ENCODE measurements around the gene KCNC1. TPM values are rescaled to one million over a fixed set of nuclear protein-coding genes. Genes with fewer than 3 reads are reported as not detected.

The KCNC1 gene
- total and polyA plus RNA-seq, 4 donors, result 0.54 TPM; not detected in 3

DNA sequence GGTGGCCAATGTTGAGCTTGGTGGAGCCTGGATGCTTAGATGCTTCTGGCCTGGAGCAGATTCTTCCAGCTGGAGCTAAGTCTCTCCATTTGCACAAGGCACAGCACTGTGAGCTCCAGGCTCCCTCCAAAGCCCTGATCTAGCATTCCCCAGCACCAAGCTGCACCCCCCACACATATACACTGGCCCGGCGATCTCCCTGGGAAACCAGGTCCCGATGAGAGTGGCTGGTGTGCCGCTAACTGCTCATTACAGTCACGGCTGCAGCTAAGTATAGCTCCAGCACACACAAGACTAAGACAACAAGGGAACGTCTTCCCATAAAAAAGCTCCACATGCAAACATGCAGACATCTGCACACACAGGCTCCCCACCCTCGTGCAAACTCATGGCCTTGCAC is 17.6 kb downstream of the KCNC1 start:
- Histone ChIP-seq H3K27ac (ENCODE audit: low read depth in 1 of 2, low read length in 2 of 2) (no peak overlapping the region), H3K4me3 (ENCODE audit: low read depth in 1 of 3, low read length in 3 of 3) (no peak overlapping the region), H3K36me3 (ENCODE audit: control insufficient read depth in 4 of 4, insufficient read depth in 3 of 4, low read depth in 1 of 4, low read length in 3 of 4) (no peaks in the 10 kb centered on the region), H3K27me3 (ENCODE audit: control insufficient read depth in 4 of 4, insufficient read depth in 4 of 4, low read length in 3 of 4) (no peaks in the 10 kb centered on the region), H3K4me1 (ENCODE audit: control insufficient read depth in 4 of 4, insufficient read depth in 4 of 4, low read length in 3 of 4) (peaks cover 1 to 22% (median 19%) of the 10 kb centered on the region in 4 donors), H3K9ac (ENCODE audit: low read depth in 1 of 2, low read length in 2 of 2) (no peak overlapping the region), H3K9me3 (ENCODE audit: control insufficient read depth in 4 of 4, low read length in 3 of 4) (no peaks in the 10 kb centered on the region)
- no peak for TF ChIP-seq RXRA (IDR thresholded peaks at IDR 0.05)
- TF ChIP-seq, protein P1, sequence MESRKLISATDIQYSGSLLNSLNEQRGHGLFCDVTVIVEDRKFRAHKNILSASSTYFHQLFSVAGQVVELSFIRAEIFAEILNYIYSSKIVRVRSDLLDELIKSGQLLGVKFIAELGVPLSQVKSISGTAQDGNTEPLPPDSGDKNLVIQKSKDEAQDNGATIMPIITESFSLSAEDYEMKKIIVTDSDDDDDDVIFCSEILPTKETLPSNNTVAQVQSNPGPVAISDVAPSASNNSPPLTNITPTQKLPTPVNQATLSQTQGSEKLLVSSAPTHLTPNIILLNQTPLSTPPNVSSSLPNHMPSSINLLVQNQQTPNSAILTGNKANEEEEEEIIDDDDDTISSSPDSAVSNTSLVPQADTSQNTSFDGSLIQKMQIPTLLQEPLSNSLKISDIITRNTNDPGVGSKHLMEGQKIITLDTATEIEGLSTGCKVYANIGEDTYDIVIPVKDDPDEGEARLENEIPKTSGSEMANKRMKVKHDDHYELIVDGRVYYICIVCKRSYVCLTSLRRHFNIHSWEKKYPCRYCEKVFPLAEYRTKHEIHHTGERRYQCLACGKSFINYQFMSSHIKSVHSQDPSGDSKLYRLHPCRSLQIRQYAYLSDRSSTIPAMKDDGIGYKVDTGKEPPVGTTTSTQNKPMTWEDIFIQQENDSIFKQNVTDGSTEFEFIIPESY (IDR thresholded peaks at IDR 0.05), result no peak
- TF ChIP-seq, protein P2, sequence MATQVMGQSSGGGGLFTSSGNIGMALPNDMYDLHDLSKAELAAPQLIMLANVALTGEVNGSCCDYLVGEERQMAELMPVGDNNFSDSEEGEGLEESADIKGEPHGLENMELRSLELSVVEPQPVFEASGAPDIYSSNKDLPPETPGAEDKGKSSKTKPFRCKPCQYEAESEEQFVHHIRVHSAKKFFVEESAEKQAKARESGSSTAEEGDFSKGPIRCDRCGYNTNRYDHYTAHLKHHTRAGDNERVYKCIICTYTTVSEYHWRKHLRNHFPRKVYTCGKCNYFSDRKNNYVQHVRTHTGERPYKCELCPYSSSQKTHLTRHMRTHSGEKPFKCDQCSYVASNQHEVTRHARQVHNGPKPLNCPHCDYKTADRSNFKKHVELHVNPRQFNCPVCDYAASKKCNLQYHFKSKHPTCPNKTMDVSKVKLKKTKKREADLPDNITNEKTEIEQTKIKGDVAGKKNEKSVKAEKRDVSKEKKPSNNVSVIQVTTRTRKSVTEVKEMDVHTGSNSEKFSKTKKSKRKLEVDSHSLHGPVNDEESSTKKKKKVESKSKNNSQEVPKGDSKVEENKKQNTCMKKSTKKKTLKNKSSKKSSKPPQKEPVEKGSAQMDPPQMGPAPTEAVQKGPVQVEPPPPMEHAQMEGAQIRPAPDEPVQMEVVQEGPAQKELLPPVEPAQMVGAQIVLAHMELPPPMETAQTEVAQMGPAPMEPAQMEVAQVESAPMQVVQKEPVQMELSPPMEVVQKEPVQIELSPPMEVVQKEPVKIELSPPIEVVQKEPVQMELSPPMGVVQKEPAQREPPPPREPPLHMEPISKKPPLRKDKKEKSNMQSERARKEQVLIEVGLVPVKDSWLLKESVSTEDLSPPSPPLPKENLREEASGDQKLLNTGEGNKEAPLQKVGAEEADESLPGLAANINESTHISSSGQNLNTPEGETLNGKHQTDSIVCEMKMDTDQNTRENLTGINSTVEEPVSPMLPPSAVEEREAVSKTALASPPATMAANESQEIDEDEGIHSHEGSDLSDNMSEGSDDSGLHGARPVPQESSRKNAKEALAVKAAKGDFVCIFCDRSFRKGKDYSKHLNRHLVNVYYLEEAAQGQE (IDR thresholded peaks at IDR 0.05), result no peak
- no peak for TF ChIP-seq FOXA2 (IDR thresholded peaks at IDR 0.05)
- TF ChIP-seq, protein P3, sequence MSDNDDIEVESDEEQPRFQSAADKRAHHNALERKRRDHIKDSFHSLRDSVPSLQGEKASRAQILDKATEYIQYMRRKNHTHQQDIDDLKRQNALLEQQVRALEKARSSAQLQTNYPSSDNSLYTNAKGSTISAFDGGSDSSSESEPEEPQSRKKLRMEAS (IDR thresholded peaks at IDR 0.05), result no peak
- no peak for TF ChIP-seq RAD21 (IDR thresholded peaks at IDR 0.05)
- no peak for TF ChIP-seq GABPA (IDR thresholded peaks at IDR 0.05 in 1 of 2, conservative IDR thresholded peaks at IDR 0.05 in 1 of 2)
- TF ChIP-seq, protein P4, sequence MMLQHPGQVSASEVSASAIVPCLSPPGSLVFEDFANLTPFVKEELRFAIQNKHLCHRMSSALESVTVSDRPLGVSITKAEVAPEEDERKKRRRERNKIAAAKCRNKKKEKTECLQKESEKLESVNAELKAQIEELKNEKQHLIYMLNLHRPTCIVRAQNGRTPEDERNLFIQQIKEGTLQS (IDR thresholded peaks at IDR 0.05), result no peak
- TF ChIP-seq EGR1 (IDR thresholded peaks at IDR 0.05; ENCODE audit: low read depth in 2 of 2), result no peak
- TF ChIP-seq FOXA1 (IDR thresholded peaks at IDR 0.05), result no peak
- TF ChIP-seq YY1 (IDR thresholded peaks at IDR 0.05), result no peak
- no peak for TF ChIP-seq TAF1 (conservative IDR thresholded peaks at IDR 0.05)
- TF ChIP-seq, protein P5, sequence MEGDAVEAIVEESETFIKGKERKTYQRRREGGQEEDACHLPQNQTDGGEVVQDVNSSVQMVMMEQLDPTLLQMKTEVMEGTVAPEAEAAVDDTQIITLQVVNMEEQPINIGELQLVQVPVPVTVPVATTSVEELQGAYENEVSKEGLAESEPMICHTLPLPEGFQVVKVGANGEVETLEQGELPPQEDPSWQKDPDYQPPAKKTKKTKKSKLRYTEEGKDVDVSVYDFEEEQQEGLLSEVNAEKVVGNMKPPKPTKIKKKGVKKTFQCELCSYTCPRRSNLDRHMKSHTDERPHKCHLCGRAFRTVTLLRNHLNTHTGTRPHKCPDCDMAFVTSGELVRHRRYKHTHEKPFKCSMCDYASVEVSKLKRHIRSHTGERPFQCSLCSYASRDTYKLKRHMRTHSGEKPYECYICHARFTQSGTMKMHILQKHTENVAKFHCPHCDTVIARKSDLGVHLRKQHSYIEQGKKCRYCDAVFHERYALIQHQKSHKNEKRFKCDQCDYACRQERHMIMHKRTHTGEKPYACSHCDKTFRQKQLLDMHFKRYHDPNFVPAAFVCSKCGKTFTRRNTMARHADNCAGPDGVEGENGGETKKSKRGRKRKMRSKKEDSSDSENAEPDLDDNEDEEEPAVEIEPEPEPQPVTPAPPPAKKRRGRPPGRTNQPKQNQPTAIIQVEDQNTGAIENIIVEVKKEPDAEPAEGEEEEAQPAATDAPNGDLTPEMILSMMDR (IDR thresholded peaks at IDR 0.05; ENCODE audit: low read depth, low read length, missing input control), result no peak
- no peak for TF ChIP-seq NR2F2 (IDR thresholded peaks at IDR 0.05)
- TF ChIP-seq HNF4A (conservative IDR thresholded peaks at IDR 0.05), result no peak
- no peak for TF ChIP-seq JUND (IDR thresholded peaks at IDR 0.05)
- no peak for TF ChIP-seq SP1 (IDR thresholded peaks at IDR 0.05)
- TF ChIP-seq HNF4G (IDR thresholded peaks at IDR 0.05), result no peak
- DNase-seq (ENCODE audit: low spot score), result no peak
- 79% methylated on average over 7 of the region's 7 CpGs for WGBS
